Neutrophil (primary cell): ENCODE results near the gene AGXT.

Source experiments
- H3K27ac ChIP-seq: fragments of 200-600 bp; sonication (generic); 2 replicates; pipeline ENCODE4 v1.5.1; 2016; ENCODE audit warnings: mild to moderate bottlenecking, moderate library complexity
- H3K27me3 ChIP-seq: fragments of 200-600 bp; sonication (generic); 2 replicates; pipeline ENCODE4 v1.6.0; 2016; ENCODE audit warnings: mild to moderate bottlenecking
- H3K36me3 ChIP-seq: fragments of 200-600 bp; sonication (generic); 2 replicates; pipeline ENCODE4 v1.5.1; 2017
- H3K4me1 ChIP-seq, 2 experiments: fragments of 200-600 bp in 1 of 2; sonication (generic) in 1 of 2; 1 replicate in 1 of 2; 2 replicates in 1 of 2; pipeline versions ENCODE4 v1.5.1 to v1.6.1; 2013 to 2016; ENCODE audit warnings: low read depth in 1 of 2, low read length in 1 of 2, mild to moderate bottlenecking in 1 of 2, moderate library complexity in 1 of 2; ENCODE audit not compliant: control insufficient read depth in 1 of 2, insufficient read depth in 1 of 2
- H3K4me3 ChIP-seq, 2 experiments: fragments of 200-600 bp in 1 of 2; sonication (generic) in 1 of 2; 1 replicate in 1 of 2; 2 replicates in 1 of 2; pipeline ENCODE4 v1.5.1; 2013 to 2016; ENCODE audit warnings: low read depth in 1 of 2, low read length in 1 of 2, mild to moderate bottlenecking in 1 of 2, moderate library complexity in 1 of 2
- H3K9me3 ChIP-seq: fragments of 200-600 bp; sonication (generic); 2 replicates; pipeline ENCODE4 v1.5.1; 2016
- CTCF ChIP-seq: fragments of 200-600 bp; sonication (generic); IDR thresholded peaks from 2 replicates; pipeline ENCODE4 v1.5.1; 2016; ENCODE audit warnings: antibody characterized with exemption

AGXT gene

DNA sequence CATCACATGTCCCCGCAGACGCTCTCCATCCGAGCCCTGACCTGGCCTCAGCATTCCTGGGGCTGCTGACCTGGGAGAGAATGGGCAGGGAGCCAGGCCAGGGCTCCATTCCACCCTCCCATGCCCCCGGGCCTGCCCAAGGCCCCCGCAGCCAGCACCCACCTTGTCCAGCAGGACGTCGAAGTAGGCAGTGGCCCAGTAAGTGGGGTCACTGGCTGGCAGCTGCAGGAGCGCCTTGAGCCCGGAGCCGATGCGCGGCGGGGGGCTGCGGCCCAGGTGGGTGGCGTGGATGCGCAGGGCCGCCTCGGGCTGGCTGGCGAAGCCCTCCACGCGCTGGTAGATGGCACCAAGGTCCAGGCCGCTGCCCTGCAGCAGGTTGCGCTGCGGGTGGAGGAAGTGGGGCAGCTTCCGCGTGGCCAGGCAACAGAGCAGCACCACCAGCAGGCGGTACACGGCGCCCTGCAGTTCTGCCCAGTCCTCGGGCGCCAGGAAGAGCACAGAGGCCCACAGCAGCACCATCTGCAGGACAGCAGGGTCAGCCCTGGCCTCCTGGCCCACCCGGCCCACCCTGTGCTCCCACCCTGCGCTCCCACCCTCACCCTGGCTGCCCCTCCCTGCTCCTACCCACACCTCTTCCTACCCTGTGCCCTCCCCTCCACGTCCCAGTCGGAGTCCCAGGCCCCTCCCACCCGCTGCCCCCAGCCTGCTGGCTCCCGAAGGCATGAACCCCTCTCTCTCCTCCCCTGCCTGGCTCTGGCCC lies 19.7 kb downstream of the AGXT start:
- peaks cover 3 to 5% of the 10 kb centered on the region in 2 experiments for H3K4me1 ChIP-seq
- no peaks in the 10 kb centered on the region for H3K36me3 ChIP-seq
- H3K9me3 ChIP-seq: no peaks in the 10 kb centered on the region
- TF ChIP-seq CTCF: no peak
- H3K4me3 ChIP-seq: no peak overlapping the region
- H3K27me3 ChIP-seq: no peaks in the 10 kb centered on the region
- no peak overlapping the region for H3K27ac ChIP-seq

DNA sequence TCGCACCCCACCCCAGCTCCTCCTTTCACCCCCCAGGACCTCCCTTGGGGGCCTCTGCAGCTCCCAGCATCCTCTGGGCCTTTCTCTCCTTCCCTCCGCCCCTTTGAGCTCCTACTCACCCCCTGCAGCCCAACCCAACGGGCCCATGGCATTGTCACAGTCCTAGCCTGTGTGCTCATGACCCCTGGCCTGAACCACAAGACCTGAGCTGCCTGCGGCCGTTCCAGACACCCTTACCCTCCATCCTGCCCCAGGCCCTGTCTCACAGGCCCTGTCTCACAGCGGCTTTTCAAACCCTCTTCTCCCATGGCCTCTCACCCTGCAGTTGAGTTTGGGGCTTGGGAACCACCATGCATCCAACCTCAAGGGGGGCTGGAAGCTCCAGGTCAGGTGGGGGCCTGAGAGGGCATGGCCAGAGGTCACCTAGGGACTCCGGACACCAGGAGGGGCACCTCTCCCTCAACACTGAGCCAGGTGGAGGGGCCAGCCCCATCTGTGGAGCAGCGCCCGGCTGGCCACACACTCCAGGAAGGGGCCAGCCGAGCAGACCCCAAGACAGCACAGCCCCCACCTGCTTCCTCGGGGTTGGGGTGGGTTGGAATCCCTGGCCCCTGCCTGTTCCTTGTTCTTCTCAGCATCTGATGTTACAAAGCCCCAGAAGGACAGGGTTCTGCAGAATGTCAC lies 20.4 kb downstream of the AGXT start:
- Histone ChIP-seq H3K4me3 (no peak overlapping the region), H3K27me3 (no peaks in the 10 kb centered on the region), H3K9me3 (no peaks in the 10 kb centered on the region), H3K27ac (no peak overlapping the region), H3K4me1 (peaks cover 3 to 5% of the 10 kb centered on the region in 2 experiments), H3K36me3 (no peaks in the 10 kb centered on the region)
- no peak for TF ChIP-seq CTCF

DNA sequence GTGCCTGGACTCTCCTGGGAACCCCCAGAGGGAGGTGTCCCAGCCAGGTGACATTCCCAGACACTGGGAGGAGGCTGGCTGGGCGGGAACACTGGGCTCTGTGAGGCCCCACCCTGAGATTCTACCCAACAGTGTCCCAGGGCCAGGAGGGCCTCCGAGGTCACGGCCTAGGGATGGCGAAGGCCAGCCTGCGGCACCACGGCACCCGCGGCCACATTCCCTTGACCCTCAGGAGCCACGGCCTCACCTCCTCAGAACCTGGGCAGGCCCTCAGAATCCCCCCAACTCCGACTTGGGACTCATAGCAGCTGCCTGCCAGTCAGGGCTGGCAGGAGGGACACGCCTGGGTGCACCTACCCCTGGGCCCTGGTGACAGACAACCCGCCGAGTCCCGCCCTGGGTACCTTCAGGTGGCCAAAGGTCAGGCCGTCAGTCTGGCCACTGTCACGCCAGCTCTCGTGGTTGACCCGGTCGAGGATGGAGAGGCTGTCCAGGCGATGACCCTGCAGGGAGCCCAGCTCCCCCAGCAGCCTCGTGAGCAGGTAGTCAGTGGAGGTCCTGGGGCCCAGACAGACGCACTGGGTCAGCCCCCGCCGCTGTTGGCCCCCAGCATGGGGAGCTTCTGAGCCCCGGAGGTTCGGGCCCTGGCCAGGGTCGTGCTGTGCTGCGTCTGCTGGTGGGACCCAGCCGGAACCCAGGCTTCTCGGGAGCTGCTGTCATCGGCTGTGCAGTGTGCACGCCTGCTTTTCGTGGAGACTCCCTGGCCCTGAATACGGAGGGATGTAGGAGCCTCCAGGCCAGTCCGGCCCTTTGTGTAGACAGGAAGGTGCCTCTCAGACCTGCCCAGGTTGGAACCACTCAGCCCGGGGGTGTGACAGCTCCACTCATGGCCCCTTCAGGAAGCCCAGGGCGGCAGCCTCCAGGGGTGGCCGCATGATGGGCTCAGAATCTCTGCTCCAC lies 21.3 kb downstream of the AGXT start:
- H3K27ac ChIP-seq: no peak overlapping the region
- H3K4me1 ChIP-seq: peaks cover 3 to 5% of the 10 kb centered on the region in 2 experiments
- H3K9me3 ChIP-seq: no peaks in the 10 kb centered on the region
- H3K4me3 ChIP-seq: no peak overlapping the region
- H3K36me3 ChIP-seq: no peaks in the 10 kb centered on the region
- TF ChIP-seq CTCF: no peak
- H3K27me3 ChIP-seq: no peaks in the 10 kb centered on the region

DNA sequence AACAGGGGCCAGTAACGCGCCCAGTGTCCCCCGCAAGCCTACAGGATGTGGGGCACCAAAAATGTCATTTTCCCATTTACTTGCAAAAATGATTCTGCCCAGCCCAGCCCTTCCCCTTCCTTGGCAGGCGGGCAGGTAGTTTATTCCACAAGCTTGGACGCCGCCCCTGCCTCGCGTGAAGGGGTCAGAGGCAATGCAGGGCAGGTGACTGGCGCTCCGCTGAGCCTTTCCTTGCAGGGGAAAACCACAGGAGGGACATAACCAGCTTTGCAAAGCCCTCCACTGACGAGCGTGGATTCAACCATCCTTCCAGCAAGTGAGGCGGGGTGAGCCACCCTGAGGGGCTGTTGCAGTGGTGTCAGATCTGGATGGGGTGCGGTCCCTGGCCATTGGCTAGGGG lies 22.1 kb downstream of the AGXT start:
- Histone ChIP-seq H3K4me3 (no peak overlapping the region), H3K27me3 (no peaks in the 10 kb centered on the region), H3K36me3 (no peaks in the 10 kb centered on the region), H3K27ac (no peak overlapping the region), H3K9me3 (no peaks in the 10 kb centered on the region), H3K4me1 (no peaks in the 10 kb centered on the region)
- TF ChIP-seq CTCF: no peak

GRCh38 chr2:240891492-240892340 lies 23.1 kb downstream of the AGXT start:
- no peak overlapping the region for H3K4me3 ChIP-seq
- TF ChIP-seq CTCF: no peak
- H3K4me1 ChIP-seq: no peaks in the 10 kb centered on the region
- H3K36me3 ChIP-seq: no peaks in the 10 kb centered on the region
- H3K27me3 ChIP-seq: no peaks in the 10 kb centered on the region
- H3K9me3 ChIP-seq: no peaks in the 10 kb centered on the region
- H3K27ac ChIP-seq: no peak overlapping the region
